OCI-LY3 (cell line): ENCODE measurements around the gene USP34.

Experiments
- EZH2phosphoT487 ChIP-seq: fragments of 200-600 bp; shearing (Covaris generic); IDR thresholded peaks from 2 replicates; pipeline ENCODE4 v1.6.1; 2018; ENCODE audit warnings: antibody characterized with exemption, mixed run types, low read depth
- TF ChIP-seq, protein P1 (sequence below): fragments of 200-600, 300-600 bp; sonication (generic); IDR thresholded peaks from 2 replicates; pipeline ENCODE4 v1.5.1; 2014; ENCODE audit warnings: antibody characterized with exemption, low read length, low read depth

DNA sequence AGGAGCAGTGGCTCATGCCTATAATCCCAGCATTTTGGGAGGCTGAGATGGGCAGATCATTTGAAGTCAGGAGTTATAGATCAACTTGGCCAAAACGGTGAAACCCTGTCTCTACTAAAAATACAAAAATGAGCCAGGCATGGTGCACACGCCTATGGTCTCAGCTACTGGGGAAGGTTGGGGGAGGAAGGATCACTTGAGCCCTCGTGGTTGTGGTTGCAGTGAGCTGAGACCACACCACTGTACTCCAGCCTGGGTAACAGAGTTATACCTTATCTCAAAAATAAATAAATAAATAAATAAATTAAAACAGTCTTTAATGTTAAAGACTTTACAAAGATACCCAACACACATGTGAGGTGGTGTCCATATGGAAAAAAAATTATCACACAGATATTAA, 174.9 kb downstream of the USP34 start:
- TF ChIP-seq, protein P1, sequence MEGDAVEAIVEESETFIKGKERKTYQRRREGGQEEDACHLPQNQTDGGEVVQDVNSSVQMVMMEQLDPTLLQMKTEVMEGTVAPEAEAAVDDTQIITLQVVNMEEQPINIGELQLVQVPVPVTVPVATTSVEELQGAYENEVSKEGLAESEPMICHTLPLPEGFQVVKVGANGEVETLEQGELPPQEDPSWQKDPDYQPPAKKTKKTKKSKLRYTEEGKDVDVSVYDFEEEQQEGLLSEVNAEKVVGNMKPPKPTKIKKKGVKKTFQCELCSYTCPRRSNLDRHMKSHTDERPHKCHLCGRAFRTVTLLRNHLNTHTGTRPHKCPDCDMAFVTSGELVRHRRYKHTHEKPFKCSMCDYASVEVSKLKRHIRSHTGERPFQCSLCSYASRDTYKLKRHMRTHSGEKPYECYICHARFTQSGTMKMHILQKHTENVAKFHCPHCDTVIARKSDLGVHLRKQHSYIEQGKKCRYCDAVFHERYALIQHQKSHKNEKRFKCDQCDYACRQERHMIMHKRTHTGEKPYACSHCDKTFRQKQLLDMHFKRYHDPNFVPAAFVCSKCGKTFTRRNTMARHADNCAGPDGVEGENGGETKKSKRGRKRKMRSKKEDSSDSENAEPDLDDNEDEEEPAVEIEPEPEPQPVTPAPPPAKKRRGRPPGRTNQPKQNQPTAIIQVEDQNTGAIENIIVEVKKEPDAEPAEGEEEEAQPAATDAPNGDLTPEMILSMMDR: no peak
- TF ChIP-seq EZH2phosphoT487: no peak
